GDM1 (cell line): ENCODE measurements around the gene RSPH3.
"Not testable (repeated sequence)": the region's sequence is repeated elsewhere in the genome, so short reads cannot be mapped to it uniquely, and the experiment has no call there.

ENCODE experiments used
- DNase-seq: peaks from one replicate; lab custom pipeline; 2025; lab: John Stamatoyannopoulos, UW

The RSPH3 gene

GRCh38 chr6:158972241-158973233 is 27.5 kb downstream of the RSPH3 start:
- peak; percentile 19 for DNase-seq

- no peak for DNase-seq
Observed at GRCh38 chr6:158970640-158971275, 29.2 kb downstream of the RSPH3 start.

- DNase-seq: no peak
Observed at GRCh38 chr6:158969148-158969547, 30.9 kb downstream of the RSPH3 start.

- DNase-seq: no peak
Observed at GRCh38 chr6:158963020-158963808, 36.8 kb downstream of the RSPH3 start.

- no peak for DNase-seq
Observed at GRCh38 chr6:158962371-158962770, 37.6 kb downstream of the RSPH3 start.

- no peak for DNase-seq
Observed at GRCh38 chr6:158960026-158960425, 40.0 kb downstream of the RSPH3 start.

GRCh38 chr6:158959552-158959951 is 40.5 kb downstream of the RSPH3 start:
- DNase-seq: no peak

GRCh38 chr6:158958504-158959386 is 41.3 kb downstream of the RSPH3 start:
- DNase-seq: no peak

GRCh38 chr6:158955255-158955654 is 44.7 kb downstream of the RSPH3 start:
- no peak for DNase-seq

- DNase-seq: no peak
Observed at GRCh38 chr6:158954753-158955152, 45.2 kb downstream of the RSPH3 start.

GRCh38 chr6:158952011-158952410 is 48.0 kb downstream of the RSPH3 start:
- DNase-seq: not testable (repeated sequence)

- not testable (repeated sequence) for DNase-seq
Observed at GRCh38 chr6:158951565-158951964, 48.4 kb downstream of the RSPH3 start.

GRCh38 chr6:158947284-158947683 is 52.7 kb downstream of the RSPH3 start:
- DNase-seq: no peak

- no peak for DNase-seq
Observed at GRCh38 chr6:158943380-158944032, 56.5 kb downstream of the RSPH3 start.

GRCh38 chr6:158942349-158942748 is 57.7 kb downstream of the RSPH3 start:
- no peak for DNase-seq

GRCh38 chr6:158941246-158941645 is 58.8 kb downstream of the RSPH3 start:
- no peak for DNase-seq

GRCh38 chr6:158939255-158940159 is 60.5 kb downstream of the RSPH3 start:
- no peak for DNase-seq

- no peak for DNase-seq
Observed at GRCh38 chr6:158938811-158939254, 61.2 kb downstream of the RSPH3 start.

- DNase-seq: no peak
Observed at GRCh38 chr6:158938220-158938619, 61.8 kb downstream of the RSPH3 start.

- DNase-seq: no peak
Observed at GRCh38 chr6:158934157-158934556, 65.8 kb downstream of the RSPH3 start.
